ENCODE results near the gene UTP3. TPM values are rescaled to one million over a fixed set of nuclear protein-coding genes. Genes with fewer than 3 reads are reported as not detected.
A peak's percentile ranks its signal among the peaks of the same experiment; 100 is the strongest.
"Not testable (repeated sequence)": the region's sequence is repeated elsewhere in the genome, so short reads cannot be mapped to it uniquely, and the experiment has no call there.

The UTP3 gene
- total RNA-seq, 2 experiments from 2014 or later, result 33.6 to 35.5 TPM

DNA sequence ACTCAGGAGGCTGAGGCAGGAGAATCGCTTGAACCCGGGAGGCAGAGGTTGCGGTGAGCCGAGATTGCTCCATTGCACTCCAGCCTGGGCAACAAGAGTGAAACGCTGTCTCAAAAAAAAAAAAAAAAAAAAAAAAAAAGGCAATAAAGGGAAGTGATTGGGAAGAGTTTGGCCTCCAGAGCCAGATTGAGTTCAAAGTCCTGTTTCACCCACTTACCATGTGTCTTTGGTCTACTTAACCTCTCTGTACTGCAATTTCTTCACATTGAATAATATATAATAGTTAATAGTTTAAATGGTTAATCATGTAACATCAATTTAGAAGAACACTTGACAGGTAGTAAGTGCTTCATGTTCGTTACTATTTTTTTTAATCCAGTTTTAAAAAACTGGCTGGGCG is 6.3 kb downstream of the UTP3 start:
- CTCF ChIA-PET, result interaction anchor here (0.6 to 1.4 kb wide), 2 partner anchors 43 to 90 kb away, joined by 3 read pairs; no protein-coding TSS in a partner anchor
- H3K9me3 Mint-ChIP-seq; H3K27me3 Mint-ChIP-seq; H3K4me3 Mint-ChIP-seq; POLR2A ChIA-PET; DNase-seq; H3K27ac Mint-ChIP-seq; intact Hi-C loops (cut with micrococcal nuclease): not testable (repeated sequence)
- peaks cover 19% of the 10 kb centered on the region for H3K4me1 Mint-ChIP-seq (ENCODE audit: low read depth)
- peaks cover 16% of the 10 kb centered on the region for H3K36me3 Mint-ChIP-seq

GRCh38 chr4:70698435-70698834 is 10.1 kb downstream of the UTP3 start:
- not testable (repeated sequence) for H3K36me3 Mint-ChIP-seq

DNA sequence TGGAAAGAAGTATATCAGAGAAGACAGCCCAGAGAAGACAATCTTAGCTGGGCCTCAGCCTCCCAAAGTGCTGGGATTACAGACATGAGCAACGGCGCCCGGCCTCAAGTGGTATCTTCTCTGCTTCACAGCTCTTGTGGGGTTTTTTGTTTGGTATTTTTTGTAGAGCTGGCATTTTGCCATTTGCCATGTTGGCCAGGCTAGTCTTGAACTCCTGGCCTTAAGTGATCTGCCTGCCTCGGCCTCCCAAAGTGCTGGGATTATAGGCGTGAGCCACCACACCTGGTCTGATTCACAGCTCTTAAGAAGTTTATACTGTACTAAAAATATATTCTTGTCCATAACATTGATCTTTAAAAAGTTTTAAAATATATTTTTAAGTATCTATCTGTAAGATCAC is 12.4 kb downstream of the UTP3 start:
- H3K27me3 Mint-ChIP-seq, result no peaks in the 10 kb centered on the region

More at GRCh38 chr4:70698435-70698834, 10.1 kb downstream of the UTP3 start:
- CTCF ChIA-PET, result interaction anchor here (1.0 kb wide), 1 partner anchor 7 kb away, joined by 3 read pairs; no protein-coding TSS in a partner anchor
- intact Hi-C loops (cut with micrococcal nuclease); H3K4me1 Mint-ChIP-seq (ENCODE audit: low read depth); POLR2A ChIA-PET; H3K27me3 Mint-ChIP-seq; DNase-seq; H3K9me3 Mint-ChIP-seq; H3K4me3 Mint-ChIP-seq; H3K27ac Mint-ChIP-seq: not testable (repeated sequence)

GRCh38 chr4:70701271-70701670 is 12.9 kb downstream of the UTP3 start:
- no peaks in the 10 kb centered on the region for H3K9me3 Mint-ChIP-seq
- no peaks in the 10 kb centered on the region for H3K36me3 Mint-ChIP-seq
- DNase-seq, result no peak
- POLR2A ChIA-PET, result no interaction called here
- intact Hi-C loops (cut with micrococcal nuclease), result no loop called here
- peaks cover 14% of the 10 kb centered on the region for H3K4me1 Mint-ChIP-seq (ENCODE audit: low read depth)
- CTCF ChIA-PET, result interaction anchor here (1.2 kb wide), 1 partner anchor 34 kb away, joined by 3 read pairs; no protein-coding TSS in a partner anchor
- no peak overlapping the region for H3K27ac Mint-ChIP-seq
- no peak overlapping the region for H3K4me3 Mint-ChIP-seq
- H3K27me3 Mint-ChIP-seq, result no peaks in the 10 kb centered on the region

More for the DNA sequence above, 12.4 kb downstream of the UTP3 start:
- no peak overlapping the region for H3K27ac Mint-ChIP-seq
- H3K4me3 Mint-ChIP-seq, result no peak overlapping the region
- ChIA-PET POLR2A (no interaction called here), CTCF (interaction anchor here (1.2 kb wide), 1 partner anchor 34 kb away, joined by 3 read pairs; no protein-coding TSS in a partner anchor)
- intact Hi-C loops (cut with micrococcal nuclease), result no loop called here
- no peaks in the 10 kb centered on the region for H3K36me3 Mint-ChIP-seq
- H3K4me1 Mint-ChIP-seq (ENCODE audit: low read depth), result peaks cover 11% of the 10 kb centered on the region
- no peak for DNase-seq
- no peaks in the 10 kb centered on the region for H3K9me3 Mint-ChIP-seq

DNA sequence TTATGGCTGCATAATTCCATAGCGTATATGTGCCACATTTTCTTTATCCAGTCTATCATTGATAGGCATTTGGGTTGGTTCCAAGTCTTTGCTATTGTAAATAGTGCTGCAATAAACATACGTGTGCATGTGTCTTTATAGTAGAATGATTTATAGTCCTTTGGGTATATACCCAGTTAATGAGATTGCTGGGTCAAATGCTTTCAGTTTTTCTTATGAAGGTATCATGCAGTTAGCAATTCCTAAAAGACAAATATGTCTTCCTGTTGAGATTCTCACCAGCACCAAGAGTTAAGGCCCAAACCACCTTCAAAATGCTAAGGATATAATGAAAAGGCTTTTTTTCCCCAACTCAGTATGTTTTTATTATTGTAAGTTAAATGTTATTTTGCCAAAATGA is 14.3 kb downstream of the UTP3 start:
- H3K27ac Mint-ChIP-seq; H3K4me3 Mint-ChIP-seq; H3K9me3 Mint-ChIP-seq; H3K36me3 Mint-ChIP-seq; DNase-seq; intact Hi-C loops (cut with micrococcal nuclease); H3K27me3 Mint-ChIP-seq; POLR2A ChIA-PET: not testable (repeated sequence)
- CTCF ChIA-PET, result interaction anchor here (3.5 kb wide), 1 partner anchor 13 kb away, joined by 23 read pairs; the partner anchor contains the start of gene UTP3
- peaks cover 21% of the 10 kb centered on the region for H3K4me1 Mint-ChIP-seq (ENCODE audit: low read depth)

GRCh38 chr4:70703619-70704214 is 15.4 kb downstream of the UTP3 start:
- H3K4me3 Mint-ChIP-seq, result peak overlapping the region; percentile 85
- H3K27ac Mint-ChIP-seq, result peak overlapping the region; percentile 80
- H3K36me3 Mint-ChIP-seq, result no peaks in the 10 kb centered on the region
- no peaks in the 10 kb centered on the region for H3K9me3 Mint-ChIP-seq
- CTCF ChIA-PET, result interaction anchor here (0.6 to 3.9 kb wide), 9 partner anchors 11 to 163 kb away, joined by 3 to 23 read pairs (median 6); partner anchors contain the start of genes GRSF1 and UTP3
- H3K27me3 Mint-ChIP-seq, result no peaks in the 10 kb centered on the region
- DNase-seq, result no peak
- intact Hi-C loops (cut with micrococcal nuclease), result loop anchor here (1.0 kb wide), 2 partner anchors 15 to 290 kb away; partner anchors contain the start of genes DCK and UTP3
- peaks cover 21% of the 10 kb centered on the region for H3K4me1 Mint-ChIP-seq (ENCODE audit: low read depth)
- POLR2A ChIA-PET, result interaction anchor here (1.4 to 3.2 kb wide), 5 partner anchors 15 to 136 kb away, joined by 3 to 19 read pairs (median 8); partner anchors contain the start of genes GRSF1 and UTP3

DNA sequence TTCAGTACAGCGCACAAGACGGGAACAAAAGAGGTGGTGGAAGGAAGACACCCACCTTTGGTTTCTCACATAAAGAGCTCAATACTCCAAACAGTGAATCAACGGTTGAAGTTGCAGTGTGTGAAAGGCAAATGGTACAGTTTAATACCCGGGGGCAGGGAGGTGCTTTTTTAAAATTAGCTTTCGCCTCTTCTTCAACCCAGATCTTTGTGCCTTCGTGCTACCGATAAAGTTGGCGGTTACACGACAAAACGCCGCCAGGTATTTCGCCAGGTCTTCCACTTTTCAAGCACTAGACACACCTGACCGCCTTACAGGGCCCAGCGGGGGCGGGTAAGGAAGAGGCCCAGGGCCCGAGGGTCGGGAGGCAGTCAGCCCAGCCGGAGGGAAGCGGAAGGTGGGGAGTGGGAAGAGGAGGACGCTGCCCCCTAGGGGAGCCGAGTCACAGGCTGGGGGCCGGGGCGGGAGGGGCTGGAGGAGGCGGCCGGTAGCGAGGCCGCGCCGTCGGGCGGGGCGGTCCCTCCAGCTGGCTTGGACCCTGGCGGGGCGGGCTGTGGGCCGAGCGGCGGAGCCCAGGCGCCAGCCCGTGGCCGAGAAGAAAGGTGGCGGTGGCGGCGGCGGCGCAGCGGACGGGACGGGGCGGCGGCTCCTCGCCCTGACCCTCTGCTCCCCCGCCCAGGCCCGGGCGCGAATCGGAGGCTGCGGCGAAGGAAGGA is 16.0 kb downstream of the UTP3 start:
- H3K36me3 Mint-ChIP-seq, result no peaks in the 10 kb centered on the region
- intact Hi-C loops (cut with micrococcal nuclease), result loop anchor here (1.0 kb wide), 2 partner anchors 16 to 289 kb away; partner anchors contain the start of genes DCK and UTP3
- peak; percentile 75 for DNase-seq
- no peaks in the 10 kb centered on the region for H3K9me3 Mint-ChIP-seq
- CTCF ChIA-PET, result interaction anchor here (0.6 to 3.9 kb wide), 10 partner anchors 11 to 163 kb away, joined by 3 to 23 read pairs (median 6); partner anchors contain the start of genes GRSF1 and UTP3
- peak overlapping the region; percentile 80 for H3K27ac Mint-ChIP-seq
- H3K4me1 Mint-ChIP-seq (ENCODE audit: low read depth), result peaks cover 24% of the 10 kb centered on the region
- H3K27me3 Mint-ChIP-seq, result no peaks in the 10 kb centered on the region
- H3K4me3 Mint-ChIP-seq, result peak overlapping the region; percentile 85
- POLR2A ChIA-PET, result interaction anchor here (1.4 to 3.2 kb wide), 6 partner anchors 15 to 289 kb away, joined by 3 to 19 read pairs (median 8); partner anchors contain the start of genes DCK, GRSF1 and UTP3

DNA sequence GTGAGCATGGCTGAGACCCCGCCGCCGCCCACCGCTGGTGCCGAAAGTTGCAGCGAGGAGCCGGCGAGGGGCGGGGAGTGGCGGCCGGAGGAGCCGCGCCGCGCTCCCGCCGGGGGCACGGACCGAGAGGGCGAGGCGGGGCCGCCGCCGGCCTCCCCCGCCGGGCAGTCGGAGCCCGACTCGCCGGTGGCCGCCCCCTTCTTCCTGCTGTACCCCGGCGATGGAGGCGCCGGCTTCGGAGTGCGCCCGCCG is 16.5 kb downstream of the UTP3 start:
- intact Hi-C loops (cut with micrococcal nuclease), result loop anchor here (1.0 kb wide), 4 partner anchors 17 to 288 kb away; partner anchors contain the start of genes DCK and UTP3
- peak overlapping the region; percentile 85 for H3K4me3 Mint-ChIP-seq
- no peaks in the 10 kb centered on the region for H3K9me3 Mint-ChIP-seq
- H3K36me3 Mint-ChIP-seq, result no peaks in the 10 kb centered on the region
- no peak overlapping the region for H3K27ac Mint-ChIP-seq
- H3K4me1 Mint-ChIP-seq (ENCODE audit: low read depth), result peaks cover 28% of the 10 kb centered on the region
- no peak for DNase-seq
- POLR2A ChIA-PET, result interaction anchor here (1.4 to 3.2 kb wide), 6 partner anchors 16 to 289 kb away, joined by 3 to 19 read pairs (median 8); partner anchors contain the start of genes DCK, GRSF1 and UTP3
- CTCF ChIA-PET, result interaction anchor here (0.7 to 3.9 kb wide), 7 partner anchors 10 to 33 kb away, joined by 4 to 23 read pairs (median 5); partner anchors contain the start of gene UTP3
- H3K27me3 Mint-ChIP-seq, result no peaks in the 10 kb centered on the region

GRCh38 chr4:70705183-70706043 is 17.1 kb downstream of the UTP3 start:
- peak overlapping the region; percentile 80 for H3K27ac Mint-ChIP-seq
- POLR2A ChIA-PET, result interaction anchor here (1.3 to 3.2 kb wide), 7 partner anchors 16 to 288 kb away, joined by 3 to 19 read pairs (median 7); partner anchors contain the start of genes DCK, GRSF1 and UTP3

DNA sequence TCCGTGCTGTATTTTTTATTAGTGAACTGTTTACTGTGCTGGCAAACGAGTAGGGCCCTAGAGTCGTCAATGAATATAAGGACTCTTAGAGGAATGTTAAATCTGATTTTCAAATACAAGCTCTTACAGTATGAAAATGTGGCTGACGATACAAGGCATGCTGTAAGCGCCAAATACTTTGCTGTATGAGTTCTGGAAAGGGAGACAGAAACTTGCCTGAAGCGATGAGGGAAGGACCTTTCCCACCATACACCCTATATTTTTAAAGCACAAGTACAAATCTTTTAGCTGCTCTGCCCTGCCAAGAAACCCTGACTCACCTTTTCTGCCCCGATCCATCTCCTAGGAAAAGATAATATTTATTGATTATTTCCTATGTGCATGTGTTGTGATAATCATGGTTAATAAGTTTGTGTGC is 17.7 kb downstream of the UTP3 start:
- peaks cover 29% of the 10 kb centered on the region for H3K4me1 Mint-ChIP-seq (ENCODE audit: low read depth)
- intact Hi-C loops (cut with micrococcal nuclease), result loop anchor here (1.0 kb wide), 1 partner anchor 28 kb away; no protein-coding TSS in a partner anchor
- no peaks in the 10 kb centered on the region for H3K9me3 Mint-ChIP-seq
- DNase-seq, result no peak
- ChIA-PET CTCF (interaction anchor here (1.0 to 3.9 kb wide), 6 partner anchors 8 to 29 kb away, joined by 3 to 20 read pairs (median 6); no protein-coding TSS in a partner anchor), POLR2A (interaction anchor here (1.3 to 3.2 kb wide), 3 partner anchors 29 to 288 kb away, joined by 5 to 19 read pairs (median 7); partner anchors contain the start of gene DCK)
- H3K36me3 Mint-ChIP-seq, result no peaks in the 10 kb centered on the region
- H3K27me3 Mint-ChIP-seq, result no peaks in the 10 kb centered on the region
- peak overlapping the region; percentile 84 for H3K4me3 Mint-ChIP-seq
- peak overlapping the region; percentile 80 for H3K27ac Mint-ChIP-seq

More at GRCh38 chr4:70705183-70706043, 17.1 kb downstream of the UTP3 start:
- CTCF ChIA-PET, result interaction anchor here (0.7 to 3.9 kb wide), 9 partner anchors 8 to 32 kb away, joined by 3 to 23 read pairs (median 7); partner anchors contain the start of gene UTP3
- Mint-ChIP-seq H3K9me3 (no peaks in the 10 kb centered on the region), H3K27me3 (no peaks in the 10 kb centered on the region), H3K4me3 (peak overlapping the region; percentile 84), H3K36me3 (no peaks in the 10 kb centered on the region), H3K4me1 (ENCODE audit: low read depth) (peaks cover 29% of the 10 kb centered on the region)
- intact Hi-C loops (cut with micrococcal nuclease), result loop anchor here (1.0 kb wide), 3 partner anchors 29 to 135 kb away; no protein-coding TSS in a partner anchor
- peak; percentile 80 for DNase-seq

DNA sequence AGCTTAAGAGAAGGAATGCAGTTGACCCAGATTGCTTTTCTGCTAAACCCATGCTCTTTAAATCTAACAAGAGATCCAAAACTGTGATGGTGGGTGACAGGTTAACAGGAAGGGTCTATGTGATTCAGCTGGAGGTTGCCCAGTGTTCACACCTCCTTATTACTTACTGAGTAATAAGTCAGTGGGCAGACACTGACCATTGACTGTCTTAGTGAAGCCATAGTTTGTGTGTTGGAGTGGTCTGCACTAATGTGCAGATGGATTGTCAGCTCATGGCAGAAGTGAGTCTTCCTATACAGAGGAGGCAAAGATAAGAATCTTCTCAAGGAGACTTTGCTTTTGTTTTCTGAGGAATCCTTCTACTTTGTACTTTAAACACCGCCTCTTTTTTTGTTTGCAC is 18.2 kb downstream of the UTP3 start:
- Mint-ChIP-seq H3K9me3 (no peaks in the 10 kb centered on the region), H3K4me3 (peak overlapping the region; percentile 84), H3K36me3 (no peaks in the 10 kb centered on the region), H3K27me3 (no peaks in the 10 kb centered on the region), H3K27ac (peak overlapping the region; percentile 80), H3K4me1 (ENCODE audit: low read depth) (peaks cover 33% of the 10 kb centered on the region)
- ChIA-PET POLR2A (interaction anchor here (1.3 to 3.2 kb wide), 3 partner anchors 28 to 287 kb away, joined by 5 to 19 read pairs (median 7); partner anchors contain the start of gene DCK), CTCF (interaction anchor here (0.6 to 3.9 kb wide), 7 partner anchors 9 to 366 kb away, joined by 3 to 20 read pairs (median 4); no protein-coding TSS in a partner anchor)
- intact Hi-C loops (cut with micrococcal nuclease), result loop anchor here (1.0 kb wide), 1 partner anchor 28 kb away; no protein-coding TSS in a partner anchor
- DNase-seq, result no peak
